ENCODE data around the gene MAP3K2.

GRCh38 chr2:127417406-127417805 lies 29.6 kb upstream of the MAP3K2 start:
- TF ChIP-seq POLR2A (IDR thresholded peaks at IDR 0.05) (no peak), CTCF (IDR thresholded peaks at IDR 0.05) (no peak)

Data from esophagus squamous epithelium (tissue), 4 donors.